Activated CD4-positive, alpha-beta T cell treated with anti-CD3 and anti-CD28 coated beads, Interleukin-2, amount 50 U/mL, for 4 hours (primary cell): ENCODE results near the gene CHRNB1.

Source experiments
- DNase-seq, 2 experiments: peaks; one replicate each; pipeline ENCODE4 v3.0.0-alpha.2; 2020

Gene CHRNB1

GRCh38 chr17:7438656-7439460, 6.0 kb upstream of the CHRNB1 start:
- DNase-seq = no peak

- DNase-seq = no peak
Observed at GRCh38 chr17:7439462-7440112, 5.3 kb upstream of the CHRNB1 start, which contains the start of gene FGF11. FGF11 (plus strand) TSS chr17:7439512; CDS start chr17:7439621, 109 bp downstream.

GRCh38 chr17:7440113-7440833, 4.6 kb upstream of the CHRNB1 start:
- DNase-seq = no peak

DNA sequence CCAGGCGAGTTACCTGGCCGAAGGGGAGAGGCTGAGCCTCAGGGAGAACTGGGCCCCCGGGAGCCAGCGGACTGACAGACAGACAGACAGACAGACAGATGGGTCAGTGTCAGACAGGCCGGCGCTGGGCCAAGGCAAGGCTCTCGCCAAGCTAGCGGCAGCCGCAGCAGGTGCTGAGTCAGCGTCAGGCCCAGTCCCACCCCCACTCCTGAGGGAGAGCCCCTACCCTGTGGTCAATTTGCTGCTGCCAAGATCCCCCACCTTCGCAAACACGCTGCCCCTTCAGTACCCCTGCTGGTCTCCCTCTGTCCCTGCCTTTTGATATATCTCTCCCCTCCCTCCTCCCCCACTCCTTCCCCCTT, 4.0 kb upstream of the CHRNB1 start:
- DNase-seq = no peak

DNA sequence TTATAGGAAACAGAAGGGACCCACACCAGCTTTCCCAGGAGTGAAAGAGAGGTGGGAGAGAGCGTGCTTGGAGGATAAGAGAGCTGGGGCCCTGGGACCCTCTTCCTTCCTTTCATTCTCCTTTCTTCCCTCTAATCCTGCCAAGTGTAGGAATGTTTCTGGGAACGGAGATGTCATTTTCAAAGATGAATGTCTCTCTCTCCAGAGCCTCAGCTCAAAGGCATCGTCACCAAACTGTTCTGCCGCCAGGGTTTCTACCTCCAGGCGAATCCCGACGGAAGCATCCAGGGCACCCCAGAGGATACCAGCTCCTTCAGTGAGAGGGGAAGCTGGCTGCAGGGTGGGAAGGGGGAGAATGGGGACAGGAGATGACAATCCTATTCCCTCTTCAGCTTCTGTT, 3.6 kb upstream of the CHRNB1 start:
- no peak for DNase-seq

GRCh38 chr17:7442142-7442541, 2.7 kb upstream of the CHRNB1 start:
- DNase-seq = no peak

GRCh38 chr17:7443499-7444485, 1.1 kb upstream of the CHRNB1 start:
- DNase-seq = no peak

DNA sequence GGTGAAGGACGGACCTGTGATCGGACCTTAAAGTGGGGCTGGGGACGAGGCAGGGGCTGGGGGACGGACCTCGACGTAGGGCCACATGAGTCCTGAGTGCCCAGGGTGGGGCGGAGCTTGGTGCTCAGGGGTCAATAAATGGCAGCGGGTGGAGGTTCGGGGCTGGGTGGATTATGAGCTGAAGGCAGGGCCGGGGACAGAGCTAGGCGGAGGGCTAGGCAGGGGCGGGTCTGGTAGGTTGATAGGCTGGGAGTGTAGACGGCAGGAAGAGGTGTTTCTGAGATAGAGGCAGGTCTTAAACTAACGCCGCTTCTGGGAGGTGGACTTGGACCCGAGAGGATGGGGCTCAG, 733 bp downstream of the CHRNB1 start:
- no peak for DNase-seq

DNA sequence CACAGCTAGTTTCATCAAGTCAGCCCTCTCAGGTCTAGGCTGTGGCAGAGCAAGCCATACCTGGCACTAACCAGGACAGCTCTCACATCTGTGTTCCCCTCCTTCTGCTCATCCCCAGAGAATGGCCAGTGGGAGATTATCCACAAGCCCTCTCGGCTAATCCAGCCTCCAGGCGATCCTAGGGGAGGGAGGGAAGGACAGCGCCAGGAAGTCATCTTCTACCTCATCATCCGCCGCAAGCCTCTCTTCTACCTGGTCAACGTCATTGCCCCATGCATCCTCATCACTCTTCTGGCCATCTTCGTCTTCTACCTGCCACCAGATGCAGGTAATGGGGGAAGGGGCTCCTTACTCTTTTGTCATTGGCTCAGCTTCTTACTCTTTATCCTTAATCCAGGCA, 3.6 kb downstream of the CHRNB1 start:
- no peak for DNase-seq

GRCh38 chr17:7459961-7460545, 15.2 kb downstream of the CHRNB1 start:
- no peak for DNase-seq

- no peak for DNase-seq
Observed at GRCh38 chr17:7460850-7461660, 16.2 kb downstream of the CHRNB1 start.

DNA sequence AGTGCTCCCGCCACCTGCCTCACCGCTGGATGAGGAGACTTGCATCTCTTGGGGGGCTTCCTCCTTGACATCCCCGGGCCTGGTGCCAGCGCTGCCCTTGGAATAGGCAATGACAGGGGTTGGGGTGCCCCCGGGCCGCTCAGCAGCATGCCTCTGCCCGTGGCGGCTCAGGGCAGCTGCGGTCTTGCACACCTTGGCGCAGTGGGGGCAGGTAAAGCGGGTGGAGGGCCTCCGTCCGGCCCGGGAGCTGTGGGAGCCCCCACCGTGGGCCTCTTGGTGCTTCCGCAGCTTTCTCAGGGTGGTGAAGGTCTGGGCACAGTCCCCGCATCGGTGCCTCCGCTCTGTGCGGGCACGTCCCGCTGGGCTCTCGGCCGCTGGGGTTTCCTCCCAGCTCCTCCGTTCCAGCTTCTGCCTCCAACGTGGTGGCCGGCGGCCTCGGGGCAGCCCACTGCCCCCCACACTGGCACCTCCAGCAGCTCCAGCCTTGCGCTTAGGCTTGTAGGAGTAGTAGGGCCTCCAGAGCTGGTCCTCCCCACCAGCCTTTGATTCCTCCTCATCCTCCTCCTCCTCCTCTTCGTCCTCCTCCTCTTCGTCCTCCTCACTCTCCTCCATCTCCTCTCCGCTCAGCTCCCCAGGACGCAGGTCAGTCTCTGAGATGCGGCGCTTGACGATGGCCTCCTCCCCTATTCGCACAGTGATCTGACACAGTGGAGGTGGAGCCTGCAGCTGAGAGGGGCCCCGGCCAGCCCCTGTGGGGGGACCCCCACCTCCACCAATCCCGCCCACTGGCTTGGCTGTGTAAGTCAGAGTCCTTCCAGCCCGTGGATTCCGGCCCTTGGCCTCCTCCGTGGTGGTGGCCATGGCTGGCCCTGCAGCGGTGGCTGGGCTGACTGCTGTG, 17.9 kb downstream of the CHRNB1 start:
- no peak for DNase-seq

DNA sequence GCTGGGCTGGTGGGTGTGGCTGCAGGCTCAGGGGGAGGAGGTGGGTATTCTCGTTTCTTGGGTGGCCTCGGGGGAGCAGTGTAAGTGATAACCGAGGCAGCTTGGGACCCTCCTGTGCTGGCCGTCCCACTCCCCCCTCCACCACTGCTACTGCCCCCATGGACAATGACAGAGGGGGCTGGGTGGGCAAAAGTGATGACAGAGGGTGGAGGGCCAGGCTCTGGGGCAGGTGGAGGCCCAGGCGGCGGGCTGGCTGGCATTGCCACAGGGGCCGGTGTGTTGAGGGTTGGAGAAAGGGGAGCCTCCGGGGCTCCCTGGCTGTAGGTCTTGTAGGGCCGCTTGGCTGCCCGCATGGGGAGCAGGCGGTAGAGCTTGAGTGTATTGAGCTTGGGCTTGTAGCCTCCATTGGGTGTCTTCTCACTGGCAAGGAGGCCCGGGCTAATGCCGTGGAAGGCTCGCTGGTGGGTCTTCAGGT, 18.5 kb downstream of the CHRNB1 start:
- no peak for DNase-seq

DNA sequence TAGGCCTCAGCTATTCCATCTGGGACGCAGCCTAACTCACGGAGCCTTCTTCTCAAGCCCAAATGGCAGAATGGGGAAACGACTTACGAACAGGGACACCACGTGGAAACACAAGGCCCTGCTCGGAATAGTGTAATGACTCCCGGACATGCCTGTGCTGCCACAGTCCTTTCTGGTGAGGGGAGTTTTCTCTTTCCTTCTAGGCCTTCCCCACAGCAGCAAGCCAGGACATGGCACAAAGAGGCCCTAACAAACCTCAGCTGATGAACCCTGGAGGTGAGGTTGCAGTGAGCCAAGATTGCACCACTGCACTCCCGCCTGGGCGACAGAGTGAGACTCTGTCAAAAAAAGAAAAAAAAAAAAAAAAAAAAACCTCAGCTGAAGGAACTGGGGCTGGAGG, 19.2 kb downstream of the CHRNB1 start:
- DNase-seq = no peak

GRCh38 chr17:7465597-7466275, 20.9 kb downstream of the CHRNB1 start:
- no peak for DNase-seq

- DNase-seq = no peak
Observed at GRCh38 chr17:7466318-7466638, 21.4 kb downstream of the CHRNB1 start.

- DNase-seq = no peak
Observed at GRCh38 chr17:7466639-7467341, 21.9 kb downstream of the CHRNB1 start.

DNA sequence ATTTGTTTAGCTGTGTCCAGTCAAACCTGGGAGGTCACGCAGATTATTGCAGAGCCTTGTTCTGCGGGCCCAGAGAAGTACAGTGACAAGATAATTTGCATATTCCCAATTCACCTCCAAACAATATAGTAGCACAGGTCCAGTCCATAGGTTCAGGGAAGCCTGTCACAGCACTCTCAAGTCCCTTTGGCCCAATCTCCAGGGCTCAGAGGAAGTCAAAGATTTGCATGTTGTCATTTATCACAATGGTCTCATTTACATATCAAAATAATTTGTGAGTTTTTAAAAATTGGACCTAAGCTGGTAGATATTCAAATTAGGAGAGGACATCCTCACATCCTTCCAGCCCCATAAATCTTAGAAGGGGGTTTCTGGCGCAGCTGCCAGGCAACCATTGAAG, 22.6 kb downstream of the CHRNB1 start:
- no peak for DNase-seq

- no peak for DNase-seq
Observed at GRCh38 chr17:7468290-7468689, 23.4 kb downstream of the CHRNB1 start.
